ENCODE measurements around the gene OLFML2A. TPM values are rescaled to one million over a fixed set of nuclear protein-coding genes. Genes with fewer than 3 reads are reported as not detected.

The OLFML2A gene
- total RNA-seq, 1 experiment from 2014 or later, result 6.7 TPM

- TF ChIP-seq CREM (CRISPR knock-in tag; IDR thresholded peaks at IDR 0.05), result no peak
- no peak for TF ChIP-seq SMAD4 (CRISPR knock-in tag; IDR thresholded peaks at IDR 0.05)
- no peak for TF ChIP-seq OVOL2 (CRISPR knock-in tag; IDR thresholded peaks at IDR 0.05; ENCODE audit: borderline replicate concordance)
- no peak for TF ChIP-seq TP53 (CRISPR knock-in tag; IDR thresholded peaks at IDR 0.05)
- no peak for TF ChIP-seq USF1 (CRISPR knock-in tag; IDR thresholded peaks at IDR 0.05)
- TF ChIP-seq KAT7 (CRISPR knock-in tag; IDR thresholded peaks at IDR 0.05; ENCODE audit: borderline replicate concordance), result no peak
Measured at GRCh38 chr9:124789531-124789930, 12.6 kb downstream of the OLFML2A start (continued).

- ChIA-PET CTCF (interaction anchor here (1.0 to 4.4 kb wide), 6 partner anchors 13 to 63 kb away, joined by 3 to 19 read pairs (median 6); partner anchors contain the start of genes OLFML2A and WDR38), POLR2A (no interaction called here)
- no peak for TF ChIP-seq CREM (CRISPR knock-in tag; IDR thresholded peaks at IDR 0.05)
- Mint-ChIP-seq H3K27me3 (ENCODE audit: low read depth) (no peaks in the 10 kb centered on the region), H3K4me1 (no peaks in the 10 kb centered on the region), H3K27ac (no peak overlapping the region), H3K36me3 (no peaks in the 10 kb centered on the region), H3K9me3 (no peaks in the 10 kb centered on the region), H3K4me3 (no peak overlapping the region)
- DNase-seq (ENCODE audit: low spot score) (no peak), ATAC-seq (no peak)
Measured at GRCh38 chr9:124790301-124790700, 13.4 kb downstream of the OLFML2A start.

- no peaks in the 10 kb centered on the region for H3K4me1 Mint-ChIP-seq
- CTCF ChIA-PET, result interaction anchor here (1.0 to 3.8 kb wide), 3 partner anchors 14 to 62 kb away, joined by 5 to 33 read pairs (median 26); partner anchors contain the start of genes OLFML2A and WDR38
- no peak overlapping the region for H3K4me3 Mint-ChIP-seq
- no peak overlapping the region for H3K27ac Mint-ChIP-seq
- no peaks in the 10 kb centered on the region for H3K9me3 Mint-ChIP-seq
- H3K36me3 Mint-ChIP-seq, result no peaks in the 10 kb centered on the region
- POLR2A ChIA-PET, result no interaction called here
- no peak for DNase-seq (ENCODE audit: low spot score)
- H3K27me3 Mint-ChIP-seq (ENCODE audit: low read depth), result no peaks in the 10 kb centered on the region
- ATAC-seq, result no peak
- TF ChIP-seq SMAD3 (CRISPR knock-in tag; IDR thresholded peaks at IDR 0.05; ENCODE audit: borderline replicate concordance) (no peak), SOX15 (CRISPR knock-in tag; IDR thresholded peaks at IDR 0.05) (no peak), HMGA2 (CRISPR knock-in tag; IDR thresholded peaks at IDR 0.05) (no peak), ZNF423 (CRISPR knock-in tag; IDR thresholded peaks at IDR 0.05) (no peak), ZNF317 (CRISPR knock-in tag; IDR thresholded peaks at IDR 0.05; ENCODE audit: borderline replicate concordance, low read depth) (no peak), STAT6 (CRISPR knock-in tag; conservative IDR thresholded peaks at IDR 0.05; ENCODE audit: low read depth) (no peak), IRF2 (CRISPR knock-in tag; IDR thresholded peaks at IDR 0.05; ENCODE audit: borderline replicate concordance, low read depth) (no peak), FOXK1 (CRISPR knock-in tag; IDR thresholded peaks at IDR 0.05) (no peak), ZNF396 (CRISPR knock-in tag; IDR thresholded peaks at IDR 0.05; ENCODE audit: borderline replicate concordance) (no peak), PRRX2 (CRISPR knock-in tag; IDR thresholded peaks at IDR 0.05) (no peak), ZNF532 (CRISPR knock-in tag; IDR thresholded peaks at IDR 0.05; ENCODE audit: borderline replicate concordance) (no peak), AR (CRISPR knock-in tag; IDR thresholded peaks at IDR 0.05) (no peak), ZNF671 (CRISPR knock-in tag; IDR thresholded peaks at IDR 0.05) (no peak), OVOL2 (CRISPR knock-in tag; IDR thresholded peaks at IDR 0.05; ENCODE audit: borderline replicate concordance) (no peak), ZNF232 (CRISPR knock-in tag; IDR thresholded peaks at IDR 0.05) (no peak), NFYB (CRISPR knock-in tag; conservative IDR thresholded peaks at IDR 0.05; ENCODE audit: low read depth) (no peak), ATF1 (CRISPR knock-in tag; IDR thresholded peaks at IDR 0.05) (no peak), NR1H2 (CRISPR knock-in tag; IDR thresholded peaks at IDR 0.05) (no peak)
Measured at GRCh38 chr9:124790801-124791505, 14.0 kb downstream of the OLFML2A start.

Data from WTC11 (cell line).